SK-N-SH treated with all-trans-retinoic acid at 6 μM for 48 hours (cell line): Measurements from ENCODE around the gene RIPOR3.

ENCODE experiments used
- PATZ1 ChIP-seq: fragments of 250-450 bp; sonication (Bioruptor Pico); IDR thresholded peaks from 2 replicates; pipeline ENCODE4 v1.8.0; 2020; ENCODE audit warnings: mild to moderate bottlenecking, moderate library complexity, borderline replicate concordance
- PPARA ChIP-seq: fragments of 250-450 bp; sonication (Bioruptor Pico); IDR thresholded peaks from 2 replicates; pipeline ENCODE4 v1.5.0; 2020; ENCODE audit warnings: mild to moderate bottlenecking, borderline replicate concordance
- SNAI2 ChIP-seq: fragments of 250-450 bp; sonication (Bioruptor Pico); IDR thresholded peaks from 2 replicates; pipeline ENCODE4 v1.5.0; 2020; ENCODE audit warnings: mild to moderate bottlenecking, moderate library complexity
- TOX ChIP-seq: fragments of 250-450 bp; sonication (Bioruptor Pico); IDR thresholded peaks from 2 replicates; pipeline ENCODE4 v1.8.0; 2021; ENCODE audit warnings: mild to moderate bottlenecking, moderate library complexity, borderline replicate concordance
- TSHZ2 ChIP-seq: fragments of 250-450 bp; sonication (Bioruptor Pico); IDR thresholded peaks from 2 replicates; pipeline ENCODE4 v1.5.0; 2020; ENCODE audit warnings: mild to moderate bottlenecking, moderate library complexity
- ZFP3 ChIP-seq: fragments of 250-450 bp; sonication (Bioruptor Pico); IDR thresholded peaks from 2 replicates; pipeline ENCODE4 v1.5.0; 2020; ENCODE audit warnings: mild to moderate bottlenecking, moderate library complexity

GRCh38 chr20:50568549-50568942 is 122.8 kb downstream of the RIPOR3 start:
- TF ChIP-seq PPARA (no peak), TOX (CRISPR knock-in tag) (no peak), SNAI2 (no peak), PATZ1 (CRISPR knock-in tag) (no peak), ZFP3 (CRISPR knock-in tag) (no peak), TSHZ2 (CRISPR knock-in tag) (no peak)
